Measurements from ENCODE around the gene CHRM5.

The CHRM5 gene

GRCh38 chr15:34078900-34079299, 110.6 kb downstream of the CHRM5 start:
- Histone ChIP-seq H3K9me3 (ENCODE audit: control insufficient read depth in 2 of 2, low read length in 2 of 2) (no peaks in the 10 kb centered on the region), H3K27me3 (ENCODE audit: control insufficient read depth in 2 of 2, insufficient read depth in 2 of 2, low read length in 2 of 2) (no peaks in the 10 kb centered on the region), H3K9ac (ENCODE audit: low read depth in 1 of 2, low read length in 2 of 2) (no peak overlapping the region), H3K36me3 (ENCODE audit: control insufficient read depth in 2 of 2, insufficient read depth in 2 of 2, low read length in 2 of 2) (peaks cover 0 to under 1% of the 10 kb centered on the region in 2 donors), H3K4me3 (ENCODE audit: low read length in 2 of 2) (no peak overlapping the region), H3K4me1 (ENCODE audit: control insufficient read depth in 2 of 2, insufficient read depth in 2 of 2, low read length in 2 of 2) (peaks cover 0 to 4% of the 10 kb centered on the region in 2 donors), H3K27ac (ENCODE audit: low read depth in 2 of 2, low read length in 2 of 2) (no peak overlapping the region)

- Histone ChIP-seq H3K27me3 (ENCODE audit: control insufficient read depth in 2 of 2, insufficient read depth in 2 of 2, low read length in 2 of 2) (no peaks in the 10 kb centered on the region), H3K9ac (ENCODE audit: low read depth in 1 of 2, low read length in 2 of 2) (peak overlapping the region in 1 of 2 donors; percentile 10), H3K36me3 (ENCODE audit: control insufficient read depth in 2 of 2, insufficient read depth in 2 of 2, low read length in 2 of 2) (peaks cover 0 to 6% of the 10 kb centered on the region in 2 donors), H3K4me1 (ENCODE audit: control insufficient read depth in 2 of 2, insufficient read depth in 2 of 2, low read length in 2 of 2) (peaks cover 0 to 7% of the 10 kb centered on the region in 2 donors), H3K9me3 (ENCODE audit: control insufficient read depth in 2 of 2, low read length in 2 of 2) (no peaks in the 10 kb centered on the region), H3K27ac (ENCODE audit: low read depth in 2 of 2, low read length in 2 of 2) (peak overlapping the region; percentile 35 to 42), H3K4me3 (ENCODE audit: low read length in 2 of 2) (no peak overlapping the region)
Observed at GRCh38 chr15:34079904-34080303, 111.6 kb downstream of the CHRM5 start.

- Histone ChIP-seq H3K9ac (ENCODE audit: low read depth in 1 of 2, low read length in 2 of 2) (no peak overlapping the region), H3K4me1 (ENCODE audit: control insufficient read depth in 2 of 2, insufficient read depth in 2 of 2, low read length in 2 of 2) (peaks cover 0 to 7% of the 10 kb centered on the region in 2 donors), H3K27ac (ENCODE audit: low read depth in 2 of 2, low read length in 2 of 2) (no peak overlapping the region), H3K4me3 (ENCODE audit: low read length in 2 of 2) (no peak overlapping the region), H3K27me3 (ENCODE audit: control insufficient read depth in 2 of 2, insufficient read depth in 2 of 2, low read length in 2 of 2) (no peaks in the 10 kb centered on the region), H3K9me3 (ENCODE audit: control insufficient read depth in 2 of 2, low read length in 2 of 2) (no peaks in the 10 kb centered on the region), H3K36me3 (ENCODE audit: control insufficient read depth in 2 of 2, insufficient read depth in 2 of 2, low read length in 2 of 2) (peaks cover 11 to 27% of the 10 kb centered on the region in 2 donors)
Observed at GRCh38 chr15:34084086-34084485, 115.8 kb downstream of the CHRM5 start.

GRCh38 chr15:34085746-34086145, 117.4 kb downstream of the CHRM5 start:
- no peaks in the 10 kb centered on the region for H3K9me3 ChIP-seq (ENCODE audit: control insufficient read depth in 2 of 2, low read length in 2 of 2)
- no peak overlapping the region for H3K27ac ChIP-seq (ENCODE audit: low read depth in 2 of 2, low read length in 2 of 2)
- no peaks in the 10 kb centered on the region for H3K27me3 ChIP-seq (ENCODE audit: control insufficient read depth in 2 of 2, insufficient read depth in 2 of 2, low read length in 2 of 2)
- H3K36me3 ChIP-seq (ENCODE audit: control insufficient read depth in 2 of 2, insufficient read depth in 2 of 2, low read length in 2 of 2): peaks cover 14 to 34% of the 10 kb centered on the region in 2 donors
- H3K9ac ChIP-seq (ENCODE audit: low read depth in 1 of 2, low read length in 2 of 2): no peak overlapping the region
- peaks cover 0 to 3% of the 10 kb centered on the region in 2 donors for H3K4me1 ChIP-seq (ENCODE audit: control insufficient read depth in 2 of 2, insufficient read depth in 2 of 2, low read length in 2 of 2)
- H3K4me3 ChIP-seq (ENCODE audit: low read length in 2 of 2): no peak overlapping the region

GRCh38 chr15:34099914-34100313, 131.6 kb downstream of the CHRM5 start:
- no peak overlapping the region for H3K9ac ChIP-seq (ENCODE audit: low read depth in 1 of 2, low read length in 2 of 2)
- no peaks in the 10 kb centered on the region for H3K27me3 ChIP-seq (ENCODE audit: control insufficient read depth in 2 of 2, insufficient read depth in 2 of 2, low read length in 2 of 2)
- H3K9me3 ChIP-seq (ENCODE audit: control insufficient read depth in 2 of 2, low read length in 2 of 2): no peaks in the 10 kb centered on the region
- H3K36me3 ChIP-seq (ENCODE audit: control insufficient read depth in 2 of 2, insufficient read depth in 2 of 2, low read length in 2 of 2): peaks cover 0 to 4% of the 10 kb centered on the region in 2 donors
- no peak overlapping the region for H3K27ac ChIP-seq (ENCODE audit: low read depth in 2 of 2, low read length in 2 of 2)
- peaks cover 0 to 15% of the 10 kb centered on the region in 2 donors for H3K4me1 ChIP-seq (ENCODE audit: control insufficient read depth in 2 of 2, insufficient read depth in 2 of 2, low read length in 2 of 2)
- no peak overlapping the region for H3K4me3 ChIP-seq (ENCODE audit: low read length in 2 of 2)

- peaks cover 0 to 15% of the 10 kb centered on the region in 2 donors for H3K4me1 ChIP-seq (ENCODE audit: control insufficient read depth in 2 of 2, insufficient read depth in 2 of 2, low read length in 2 of 2)
- H3K36me3 ChIP-seq (ENCODE audit: control insufficient read depth in 2 of 2, insufficient read depth in 2 of 2, low read length in 2 of 2): no peaks in the 10 kb centered on the region
- H3K27me3 ChIP-seq (ENCODE audit: control insufficient read depth in 2 of 2, insufficient read depth in 2 of 2, low read length in 2 of 2): no peaks in the 10 kb centered on the region
- peak within 1 kb of the TSS; percentile 96 to 97 for H3K4me3 ChIP-seq (ENCODE audit: low read length in 2 of 2)
- H3K9me3 ChIP-seq (ENCODE audit: control insufficient read depth in 2 of 2, low read length in 2 of 2): no peaks in the 10 kb centered on the region
- H3K9ac ChIP-seq (ENCODE audit: low read depth in 1 of 2, low read length in 2 of 2): peak within 1 kb of the TSS; percentile 84 to 86
- peak within 1 kb of the TSS; percentile 84 to 89 for H3K27ac ChIP-seq (ENCODE audit: low read depth in 2 of 2, low read length in 2 of 2)
Observed at GRCh38 chr15:34101366-34102174, 133.3 kb downstream of the CHRM5 start, which contains the start of the genes EMC7 and PGBD4. Gene EMC7, minus strand, starts transcription at chr15:34101862. Its CDS starts 23 bp downstream, at chr15:34101839. Gene PGBD4, plus strand, starts transcription at chr15:34102083. Its CDS starts 449 bp downstream, at chr15:34102532.

GRCh38 chr15:34102175-34102925, 134.1 kb downstream of the CHRM5 start:
- Histone ChIP-seq H3K9me3 (ENCODE audit: control insufficient read depth in 2 of 2, low read length in 2 of 2) (no peaks in the 10 kb centered on the region), H3K4me3 (ENCODE audit: low read length in 2 of 2) (peak overlapping the region; percentile 96 to 97), H3K4me1 (ENCODE audit: control insufficient read depth in 2 of 2, insufficient read depth in 2 of 2, low read length in 2 of 2) (peaks cover 0 to 15% of the 10 kb centered on the region in 2 donors), H3K27me3 (ENCODE audit: control insufficient read depth in 2 of 2, insufficient read depth in 2 of 2, low read length in 2 of 2) (no peaks in the 10 kb centered on the region), H3K36me3 (ENCODE audit: control insufficient read depth in 2 of 2, insufficient read depth in 2 of 2, low read length in 2 of 2) (no peaks in the 10 kb centered on the region), H3K27ac (ENCODE audit: low read depth in 2 of 2, low read length in 2 of 2) (peak overlapping the region; percentile 84 to 89), H3K9ac (ENCODE audit: low read depth in 1 of 2, low read length in 2 of 2) (peak overlapping the region; percentile 77 to 86)

GRCh38 chr15:34106423-34106822, 138.1 kb downstream of the CHRM5 start:
- Histone ChIP-seq H3K27ac (ENCODE audit: low read depth in 2 of 2, low read length in 2 of 2) (no peak overlapping the region), H3K4me3 (ENCODE audit: low read length in 2 of 2) (no peak overlapping the region), H3K36me3 (ENCODE audit: control insufficient read depth in 2 of 2, insufficient read depth in 2 of 2, low read length in 2 of 2) (no peaks in the 10 kb centered on the region), H3K9me3 (ENCODE audit: control insufficient read depth in 2 of 2, low read length in 2 of 2) (no peaks in the 10 kb centered on the region), H3K4me1 (ENCODE audit: control insufficient read depth in 2 of 2, insufficient read depth in 2 of 2, low read length in 2 of 2) (peaks cover 0 to 6% of the 10 kb centered on the region in 2 donors), H3K9ac (ENCODE audit: low read depth in 1 of 2, low read length in 2 of 2) (no peak overlapping the region), H3K27me3 (ENCODE audit: control insufficient read depth in 2 of 2, insufficient read depth in 2 of 2, low read length in 2 of 2) (no peaks in the 10 kb centered on the region)

GRCh38 chr15:34107315-34107714, 139.0 kb downstream of the CHRM5 start:
- Histone ChIP-seq H3K9ac (ENCODE audit: low read depth in 1 of 2, low read length in 2 of 2) (no peak overlapping the region), H3K4me1 (ENCODE audit: control insufficient read depth in 2 of 2, insufficient read depth in 2 of 2, low read length in 2 of 2) (peaks cover 0 to 5% of the 10 kb centered on the region in 2 donors), H3K27me3 (ENCODE audit: control insufficient read depth in 2 of 2, insufficient read depth in 2 of 2, low read length in 2 of 2) (no peaks in the 10 kb centered on the region), H3K4me3 (ENCODE audit: low read length in 2 of 2) (no peak overlapping the region), H3K36me3 (ENCODE audit: control insufficient read depth in 2 of 2, insufficient read depth in 2 of 2, low read length in 2 of 2) (no peaks in the 10 kb centered on the region), H3K27ac (ENCODE audit: low read depth in 2 of 2, low read length in 2 of 2) (no peak overlapping the region), H3K9me3 (ENCODE audit: control insufficient read depth in 2 of 2, low read length in 2 of 2) (no peaks in the 10 kb centered on the region)

All from mucosa of rectum (tissue), 2 donors.